Measurements from ENCODE around the gene ANKRD11. TPM values are rescaled to one million over a fixed set of nuclear protein-coding genes. Genes with fewer than 3 reads are reported as not detected.

Gene ANKRD11
- polyA plus RNA-seq, 1 donor (not counting 4 experiments of a cell fraction or from before 2014, with no cell fraction given), result 30.1 TPM

DNA sequence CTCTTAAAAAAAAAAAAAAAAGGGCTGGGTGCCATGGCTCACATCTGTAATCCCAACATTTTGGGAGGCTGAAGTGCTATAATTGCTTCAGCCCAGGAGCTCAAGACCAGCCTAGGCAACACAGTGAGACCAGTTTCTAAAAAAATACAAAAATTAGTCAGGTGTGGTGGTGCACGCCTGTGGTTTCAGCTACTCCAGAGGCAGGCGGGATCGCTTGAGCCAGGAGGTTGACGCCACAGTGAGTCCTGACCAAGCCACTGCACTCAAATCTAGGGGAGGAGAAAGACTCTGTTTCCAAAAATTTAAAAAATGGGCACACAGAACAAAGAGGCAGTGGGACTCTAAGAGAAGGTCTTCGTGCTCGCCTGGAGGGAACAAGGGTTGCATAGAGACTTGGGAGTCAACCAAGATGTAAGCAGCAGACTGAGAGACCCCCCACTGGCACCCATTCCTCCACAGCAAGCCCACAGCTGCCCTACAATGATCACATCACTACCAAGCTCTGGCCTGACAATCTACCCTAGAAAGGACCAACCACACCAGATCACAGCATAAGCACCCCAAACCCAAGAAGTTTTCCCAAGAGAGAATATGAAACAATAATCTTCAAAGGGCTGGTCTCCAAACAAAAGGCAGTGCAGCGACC, 121.6 kb downstream of the ANKRD11 start:
- dilution Hi-C loops (cut with MboI; ENCODE audit: extremely low pct_ligation_motif_present, low sequenced_read_pairs), result no loop called here
- Histone ChIP-seq H2AFZ (ENCODE audit: control insufficient read depth, low read length) (no peak overlapping the region), H3K36me3 (ENCODE audit: control insufficient read depth in 2 of 2, extremely low read depth in 1 of 2, insufficient read depth in 2 of 2, low read length in 2 of 2) (peaks cover 3 to 26% of the 10 kb centered on the region in 2 experiments), H3K9me3 (ENCODE audit: control insufficient read depth, low read depth, low read length) (no peaks in the 10 kb centered on the region), H3K9me1 (ENCODE audit: control insufficient read depth, extremely low read depth, insufficient read depth, low read length) (peaks cover 1% of the 10 kb centered on the region), H3K9ac (ENCODE audit: control insufficient read depth, extremely low read depth, insufficient read depth, low read length) (no peak overlapping the region), H3K4me1 (ENCODE audit: control insufficient read depth, extremely low read depth, insufficient read depth, low read length) (peaks cover 68% of the 10 kb centered on the region), H3K4me3 (ENCODE audit: control insufficient read depth in 2 of 3, extremely low read depth in 1 of 3, insufficient read depth in 2 of 3, low read depth in 1 of 3, low read length in 3 of 3) (no peak overlapping the region), H4K20me1 (ENCODE audit: control insufficient read depth, extremely low read depth, insufficient read depth, low read length) (peaks cover 27% of the 10 kb centered on the region), H3K27me3 (ENCODE audit: control insufficient read depth, extremely low read depth, insufficient read depth, low read length) (no peaks in the 10 kb centered on the region), H3K79me2 (ENCODE audit: control insufficient read depth, insufficient read depth, low read length) (peaks cover 98% of the 10 kb centered on the region), H3K4me2 (ENCODE audit: control insufficient read depth, extremely low read depth, insufficient read depth, low read depth, low read length) (no peak overlapping the region), H3K27ac (ENCODE audit: control insufficient read depth, insufficient read depth, low read length) (no peak overlapping the region)
- no peak for FAIRE-seq
- DNase-seq (ENCODE audit: low read depth, low spot score), result no peak
- TF ChIP-seq, protein P1, sequence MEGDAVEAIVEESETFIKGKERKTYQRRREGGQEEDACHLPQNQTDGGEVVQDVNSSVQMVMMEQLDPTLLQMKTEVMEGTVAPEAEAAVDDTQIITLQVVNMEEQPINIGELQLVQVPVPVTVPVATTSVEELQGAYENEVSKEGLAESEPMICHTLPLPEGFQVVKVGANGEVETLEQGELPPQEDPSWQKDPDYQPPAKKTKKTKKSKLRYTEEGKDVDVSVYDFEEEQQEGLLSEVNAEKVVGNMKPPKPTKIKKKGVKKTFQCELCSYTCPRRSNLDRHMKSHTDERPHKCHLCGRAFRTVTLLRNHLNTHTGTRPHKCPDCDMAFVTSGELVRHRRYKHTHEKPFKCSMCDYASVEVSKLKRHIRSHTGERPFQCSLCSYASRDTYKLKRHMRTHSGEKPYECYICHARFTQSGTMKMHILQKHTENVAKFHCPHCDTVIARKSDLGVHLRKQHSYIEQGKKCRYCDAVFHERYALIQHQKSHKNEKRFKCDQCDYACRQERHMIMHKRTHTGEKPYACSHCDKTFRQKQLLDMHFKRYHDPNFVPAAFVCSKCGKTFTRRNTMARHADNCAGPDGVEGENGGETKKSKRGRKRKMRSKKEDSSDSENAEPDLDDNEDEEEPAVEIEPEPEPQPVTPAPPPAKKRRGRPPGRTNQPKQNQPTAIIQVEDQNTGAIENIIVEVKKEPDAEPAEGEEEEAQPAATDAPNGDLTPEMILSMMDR (optimal IDR thresholded peaks at IDR 0.05 in 1 of 3, IDR thresholded peaks at IDR 0.05 in 1 of 3, conservative IDR thresholded peaks at IDR 0.05 in 1 of 3; ENCODE audit: extremely low read depth in 1 of 3, insufficient read depth in 2 of 3, low read length in 3 of 3), result no peak
- no peak for TF ChIP-seq EZH2 (IDR thresholded peaks at IDR 0.05; ENCODE audit: low read length)

DNA sequence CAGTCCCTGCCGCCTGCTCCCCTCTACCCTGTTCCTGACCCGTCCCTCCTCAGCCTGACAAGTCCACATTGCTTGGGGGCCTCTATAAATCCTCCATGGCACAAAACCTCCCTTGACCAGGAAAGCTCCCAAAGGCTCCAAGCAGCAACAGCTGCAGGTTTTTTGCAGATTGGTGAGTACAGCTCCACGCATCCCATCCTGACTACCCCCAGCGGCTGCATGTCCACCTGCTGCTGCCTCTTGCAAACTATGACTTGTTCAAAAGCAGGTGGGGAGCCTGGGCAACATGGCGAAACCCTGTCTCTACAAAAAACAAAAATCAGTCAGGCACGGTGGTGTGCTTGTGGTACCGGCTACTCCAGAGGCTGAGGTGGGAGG, 122.8 kb downstream of the ANKRD11 start:
- no peak overlapping the region for H3K27ac ChIP-seq (ENCODE audit: control insufficient read depth, insufficient read depth, low read length)
- peaks cover 72% of the 10 kb centered on the region for H3K4me1 ChIP-seq (ENCODE audit: control insufficient read depth, extremely low read depth, insufficient read depth, low read length)
- no peak overlapping the region for H3K4me2 ChIP-seq (ENCODE audit: control insufficient read depth, extremely low read depth, insufficient read depth, low read depth, low read length)
- no peak overlapping the region for H3K4me3 ChIP-seq (ENCODE audit: control insufficient read depth in 2 of 3, extremely low read depth in 1 of 3, insufficient read depth in 2 of 3, low read depth in 1 of 3, low read length in 3 of 3)
- H3K9me1 ChIP-seq (ENCODE audit: control insufficient read depth, extremely low read depth, insufficient read depth, low read length), result peaks cover 2% of the 10 kb centered on the region
- H3K9ac ChIP-seq (ENCODE audit: control insufficient read depth, extremely low read depth, insufficient read depth, low read length), result no peak overlapping the region
- TF ChIP-seq, protein P1 (optimal IDR thresholded peaks at IDR 0.05 in 1 of 3, IDR thresholded peaks at IDR 0.05 in 1 of 3, conservative IDR thresholded peaks at IDR 0.05 in 1 of 3; ENCODE audit: extremely low read depth in 1 of 3, insufficient read depth in 2 of 3, low read length in 3 of 3), result no peak
- no peak for TF ChIP-seq EZH2 (IDR thresholded peaks at IDR 0.05; ENCODE audit: low read length)
- no peak overlapping the region for H2AFZ ChIP-seq (ENCODE audit: control insufficient read depth, low read length)
- no peak for FAIRE-seq
- H3K79me2 ChIP-seq (ENCODE audit: control insufficient read depth, insufficient read depth, low read length), result peaks cover 92% of the 10 kb centered on the region
- dilution Hi-C loops (cut with MboI; ENCODE audit: extremely low pct_ligation_motif_present, low sequenced_read_pairs), result no loop called here
- H3K27me3 ChIP-seq (ENCODE audit: control insufficient read depth, extremely low read depth, insufficient read depth, low read length), result no peaks in the 10 kb centered on the region
- H4K20me1 ChIP-seq (ENCODE audit: control insufficient read depth, extremely low read depth, insufficient read depth, low read length), result peaks cover 19% of the 10 kb centered on the region
- H3K9me3 ChIP-seq (ENCODE audit: control insufficient read depth, low read depth, low read length), result no peaks in the 10 kb centered on the region
- no peak for DNase-seq (ENCODE audit: low read depth, low spot score)
- H3K36me3 ChIP-seq (ENCODE audit: control insufficient read depth in 2 of 2, extremely low read depth in 1 of 2, insufficient read depth in 2 of 2, low read length in 2 of 2), result peaks cover 3 to 17% of the 10 kb centered on the region in 2 experiments
